ENCODE data around the gene LATS2. TPM values are rescaled to one million over a fixed set of nuclear protein-coding genes. Genes with fewer than 3 reads are reported as not detected.
"Not testable (repeated sequence)": the region's sequence is repeated elsewhere in the genome, so short reads cannot be mapped to it uniquely, and the experiment has no call there.

The LATS2 gene
- total RNA-seq, 4 donors from 2014 or later = 13.2 to 27.6 (median 21.1) TPM

- no peak for DNase-seq (ENCODE audit: low spot score in 2 of 2)
- no peak overlapping the region for H3K4me3 ChIP-seq (ENCODE audit: low read depth, poor library complexity, severe bottlenecking)
- intact Hi-C loops (cut with DNase I; ENCODE audit: low total_unique reads) = no loop called here
- WGBS, 2 donors = 55 to 59% methylated on average over 2 of the region's 2 CpGs
- TF ChIP-seq CTCF (IDR thresholded peaks at IDR 0.05) = no peak
- TF ChIP-seq POLR2A (IDR thresholded peaks at IDR 0.05) = no peak
These were observed 92.6 kb downstream of the LATS2 start for GRCh38 chr13:20968745-20969144.

GRCh38 chr13:20967340-20967739 is 94.0 kb downstream of the LATS2 start:
- TF ChIP-seq POLR2A (IDR thresholded peaks at IDR 0.05) (no peak), CTCF (IDR thresholded peaks at IDR 0.05) (no peak)
- intact Hi-C loops (cut with DNase I; ENCODE audit: low total_unique reads) = no loop called here
- H3K4me3 ChIP-seq (ENCODE audit: low read depth, poor library complexity, severe bottlenecking) = no peak overlapping the region
- DNase-seq (ENCODE audit: low spot score in 2 of 2) = peak in 1 of 2 donors; percentile 34
- 79 to 80% methylated on average over 5 of the region's 5 CpGs for WGBS, 2 donors

- 83 to 86% methylated on average over 3 of the region's 3 CpGs for WGBS, 2 donors
- DNase-seq (ENCODE audit: low spot score in 2 of 2) = peak in 1 of 2 donors; percentile 45
- H3K4me3 ChIP-seq (ENCODE audit: low read depth, poor library complexity, severe bottlenecking) = no peak overlapping the region
- intact Hi-C loops (cut with DNase I; ENCODE audit: low total_unique reads) = no loop called here
- TF ChIP-seq CTCF (IDR thresholded peaks at IDR 0.05) (no peak), POLR2A (IDR thresholded peaks at IDR 0.05) (no peak)
These were observed 96.5 kb downstream of the LATS2 start for GRCh38 chr13:20964904-20965303.

GRCh38 chr13:20961663-20962062 is 99.7 kb downstream of the LATS2 start:
- 89 to 92% methylated on average over 10 of the region's 10 CpGs for WGBS, 2 donors
- H3K4me3 ChIP-seq (ENCODE audit: low read depth, poor library complexity, severe bottlenecking); DNase-seq (ENCODE audit: low spot score in 2 of 2); intact Hi-C loops (cut with DNase I; ENCODE audit: low total_unique reads): not testable (repeated sequence)

GRCh38 chr13:20960663-20961309 is 100.6 kb downstream of the LATS2 start:
- intact Hi-C loops (cut with DNase I; ENCODE audit: low total_unique reads) = no loop called here
- TF ChIP-seq CTCF (IDR thresholded peaks at IDR 0.05) (no peak), POLR2A (IDR thresholded peaks at IDR 0.05) (no peak)
- H3K4me3 ChIP-seq (ENCODE audit: low read depth, poor library complexity, severe bottlenecking) = no peak overlapping the region
- peak in 1 of 2 donors; percentile 62 for DNase-seq (ENCODE audit: low spot score in 2 of 2)
- WGBS, 2 donors = 40 to 49% methylated on average over 14 of the region's 14 CpGs

GRCh38 chr13:20957049-20957620 is 104.3 kb downstream of the LATS2 start:
- peak in 1 of 2 donors; percentile 59 for DNase-seq (ENCODE audit: low spot score in 2 of 2)
- intact Hi-C loops (cut with DNase I; ENCODE audit: low total_unique reads) = not testable (repeated sequence)
- 92 to 95% methylated on average over 10 of the region's 10 CpGs for WGBS, 2 donors

GRCh38 chr13:20955496-20955895 is 105.9 kb downstream of the LATS2 start:
- intact Hi-C loops (cut with DNase I; ENCODE audit: low total_unique reads) = no loop called here
- TF ChIP-seq POLR2A (IDR thresholded peaks at IDR 0.05) (no peak), CTCF (IDR thresholded peaks at IDR 0.05) (no peak)
- WGBS, 2 donors = 97% methylated on average over 6 of the region's 6 CpGs
- no peak overlapping the region for H3K4me3 ChIP-seq (ENCODE audit: low read depth, poor library complexity, severe bottlenecking)
- peak in 1 of 2 donors; percentile 28 for DNase-seq (ENCODE audit: low spot score in 2 of 2)

More at GRCh38 chr13:20957049-20957620, 104.3 kb downstream of the LATS2 start:
- H3K4me3 ChIP-seq (ENCODE audit: low read depth, poor library complexity, severe bottlenecking) = not testable (repeated sequence)
